Common myeloid progenitor, CD34-positive (primary cell): ENCODE data around the gene RASD1.

Experiments
- CTCF ChIA-PET: fragments of 350-600 bp; sonication (Branson Sonifier 250); formaldehyde crosslinking; loops from one replicate; lab custom pipeline; 2021; ENCODE audit warnings: antibody characterized with exemption; lab: Charles Lee
- POLR2A ChIA-PET: fragments of 350-600 bp; sonication (Branson Sonifier 250); formaldehyde crosslinking; loops from one replicate; lab custom pipeline; 2021; ENCODE audit warnings: antibody characterized with exemption; lab: Charles Lee
- DNase-seq, 3 donors: peaks; one replicate each; pipeline versions ENCODE4 v3.0.0 to v3.0.0-alpha.2; 2013
- H3K27ac ChIP-seq, 2 experiments: 1 replicate in 1 of 2; 2 replicates in 1 of 2; pipeline ENCODE4 v1.7.0; 2013; ENCODE audit warnings: inconsistent platforms in 2 of 2, low read length in 2 of 2, mild to moderate bottlenecking in 2 of 2, low read depth in 1 of 2, moderate library complexity in 1 of 2; ENCODE audit not compliant: severe bottlenecking in 2 of 2, insufficient read depth in 1 of 2, poor library complexity in 1 of 2
- H3K27me3 ChIP-seq, 5 experiments: replicated peaks in 2 of 5; 1 replicate in 3 of 5; 2 replicates in 2 of 5; pipeline versions ENCODE4 v1.6.1 to v1.7.0; 2013; ENCODE audit warnings: low read length in 4 of 5, mild to moderate bottlenecking in 2 of 5, moderate library complexity in 2 of 5, inconsistent platforms in 1 of 5; ENCODE audit not compliant: insufficient read depth in 5 of 5, control insufficient read depth in 4 of 5
- H3K36me3 ChIP-seq, 4 experiments: 1 replicate in 2 of 4; 2 replicates in 2 of 4; pipeline versions ENCODE4 v1.6.1 to v1.7.0; 2013; ENCODE audit warnings: low read length in 3 of 4, control low read depth in 1 of 4, mild to moderate bottlenecking in 1 of 4; ENCODE audit not compliant: control insufficient read depth in 4 of 4, insufficient read depth in 4 of 4
- H3K4me1 ChIP-seq, 4 experiments: 1 replicate in 3 of 4; 2 replicates in 1 of 4; pipeline versions ENCODE4 v1.6.1 to v1.7.1; 2013; ENCODE audit warnings: low read length in 3 of 4, mild to moderate bottlenecking in 3 of 4, control low read depth in 1 of 4, inconsistent platforms in 1 of 4, moderate library complexity in 1 of 4; ENCODE audit not compliant: control insufficient read depth in 4 of 4, insufficient read depth in 4 of 4; ENCODE audit errors: control extremely low read depth in 1 of 4
- H3K4me3 ChIP-seq, 7 experiments: 1 replicate in 4 of 7; 2 replicates in 3 of 7; pipeline versions ENCODE4 v1.5.1 to v1.7.0; 2013; ENCODE audit warnings: mild to moderate bottlenecking in 7 of 7, low read length in 6 of 7, moderate library complexity in 6 of 7, inconsistent platforms in 2 of 7, low read depth in 2 of 7, control low read depth in 1 of 7; ENCODE audit not compliant: insufficient read depth in 4 of 7, control insufficient read depth in 1 of 7; ENCODE audit errors: extremely low read depth in 1 of 7
- H3K9me3 ChIP-seq, 5 experiments: 1 replicate in 4 of 5; 2 replicates in 1 of 5; pipeline versions ENCODE4 v1.6.1 to v1.7.1; 2013; ENCODE audit warnings: low read length in 4 of 5, mild to moderate bottlenecking in 2 of 5, inconsistent platforms in 1 of 5, low read depth in 1 of 5, moderate library complexity in 1 of 5; ENCODE audit not compliant: control insufficient read depth in 4 of 5, insufficient read depth in 2 of 5; ENCODE audit errors: control extremely low read depth in 1 of 5
- WGBS: methylation state at CpG from one replicate; pipeline ENCODE4 v1.1.5; 2013; ENCODE audit not compliant: insufficient coverage; 5-methylcytosine and 5-hydroxymethylcytosine counted together

Gene RASD1

GRCh38 chr17:17533901-17534441 lies 37.8 kb upstream of the RASD1 start:
- H3K4me1 ChIP-seq = peaks cover 0 to 10% (median 0%) of the 10 kb centered on the region in 4 experiments
- no peaks in the 10 kb centered on the region for H3K36me3 ChIP-seq
- CTCF ChIA-PET = no interaction called here
- H3K9me3 ChIP-seq = no peaks in the 10 kb centered on the region
- no peaks in the 10 kb centered on the region for H3K27me3 ChIP-seq
- DNase-seq = no peak
- H3K4me3 ChIP-seq = no peak overlapping the region
- POLR2A ChIA-PET = no interaction called here
- H3K27ac ChIP-seq = no peak overlapping the region
- WGBS = no CpG with 5 or more reads among the region's 3 CpGs

- H3K4me3 ChIP-seq = no peak overlapping the region
- no peak for DNase-seq
- no peak overlapping the region for H3K27ac ChIP-seq
- no peaks in the 10 kb centered on the region for H3K27me3 ChIP-seq
- H3K4me1 ChIP-seq = peaks cover 0 to 4% (median 0%) of the 10 kb centered on the region in 4 experiments
- CTCF ChIA-PET = no interaction called here
- WGBS = no CpG with 5 or more reads among the region's 1 CpG
- no peaks in the 10 kb centered on the region for H3K36me3 ChIP-seq
- POLR2A ChIA-PET = no interaction called here
- H3K9me3 ChIP-seq = no peaks in the 10 kb centered on the region
Measured at GRCh38 chr17:17532991-17533390, 36.8 kb upstream of the RASD1 start.

- Histone ChIP-seq H3K36me3 (no peaks in the 10 kb centered on the region), H3K4me3 (no peak overlapping the region), H3K27me3 (no peaks in the 10 kb centered on the region), H3K27ac (no peak overlapping the region), H3K4me1 (peaks cover 0 to 4% (median 0%) of the 10 kb centered on the region in 4 experiments), H3K9me3 (no peaks in the 10 kb centered on the region)
- no peak for DNase-seq
- POLR2A ChIA-PET = no interaction called here
- CTCF ChIA-PET = interaction anchor here (0.7 to 1.2 kb wide), 2 partner anchors 30 to 176 kb away, joined by 3 read pairs; no protein-coding TSS in a partner anchor
- 94% methylated on average over 3 of the region's 4 CpGs for WGBS
Measured at GRCh38 chr17:17531156-17531555, 35.0 kb upstream of the RASD1 start.

DNA sequence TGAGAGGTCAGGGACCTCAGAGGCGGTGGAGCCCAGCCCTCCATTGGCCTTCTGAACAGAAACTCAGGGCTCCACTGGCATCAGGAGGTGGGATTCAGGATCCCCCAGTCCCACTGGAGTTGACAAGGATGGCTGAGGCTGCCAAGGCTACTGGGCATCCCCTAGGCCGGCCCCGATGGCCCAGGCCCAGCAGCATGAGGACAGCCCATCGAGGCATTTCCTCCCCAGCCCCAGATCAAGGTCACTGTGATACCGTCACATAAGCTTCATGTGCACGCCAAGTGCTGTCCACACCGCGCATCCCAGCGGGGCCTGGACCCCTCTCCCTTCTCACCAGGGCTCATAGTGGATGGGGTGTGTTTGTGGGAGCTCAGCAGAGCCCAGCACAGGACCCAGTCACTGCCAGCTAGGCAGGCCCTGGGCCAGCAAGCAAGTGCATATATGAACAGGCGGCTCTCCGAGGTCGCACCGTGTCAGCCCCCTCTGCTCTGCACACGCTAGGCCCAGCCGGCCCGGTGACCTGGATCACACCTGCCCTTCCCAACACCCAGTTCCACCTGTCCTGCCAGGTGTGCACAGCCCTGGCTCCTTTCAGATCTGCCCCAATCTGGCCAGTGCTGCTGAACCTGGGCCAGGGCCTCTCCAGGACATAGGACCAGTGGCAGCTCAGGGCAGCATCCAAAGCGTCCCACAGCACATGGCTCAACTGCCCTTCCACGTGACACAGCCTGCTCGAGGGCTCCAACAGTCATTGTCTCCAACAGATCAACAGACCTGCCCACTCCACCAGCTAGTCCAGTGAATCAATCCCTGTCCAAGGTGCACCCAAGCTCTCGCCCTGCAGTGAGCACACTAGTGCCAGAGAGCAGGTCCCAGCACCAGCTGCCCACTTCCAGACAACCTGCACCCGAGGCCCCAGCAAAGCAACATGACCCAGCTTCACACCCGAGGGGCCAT lies 32.8 kb upstream of the RASD1 start:
- WGBS = 94% methylated on average over 18 of the region's 22 CpGs
- ChIA-PET POLR2A (no interaction called here), CTCF (interaction anchor here (0.9 to 1.9 kb wide), 2 partner anchors 40 to 61 kb away, joined by 3 to 5 read pairs; no protein-coding TSS in a partner anchor)

GRCh38 chr17:17527956-17528500 lies 31.8 kb upstream of the RASD1 start:
- H3K27ac ChIP-seq = no peak overlapping the region
- 93% methylated on average over 15 of the region's 17 CpGs for WGBS
- DNase-seq = no peak
- H3K27me3 ChIP-seq = no peaks in the 10 kb centered on the region
- ChIA-PET CTCF (interaction anchor here (0.9 to 1.1 kb wide), 2 partner anchors 62 to 173 kb away, joined by 3 read pairs; no protein-coding TSS in a partner anchor), POLR2A (no interaction called here)
- no peak overlapping the region for H3K4me3 ChIP-seq
- H3K9me3 ChIP-seq = no peaks in the 10 kb centered on the region
- no peaks in the 10 kb centered on the region for H3K36me3 ChIP-seq
- H3K4me1 ChIP-seq = peaks cover 0 to 12% (median 9%) of the 10 kb centered on the region in 4 experiments

More for the DNA sequence above, 32.8 kb upstream of the RASD1 start:
- no peak overlapping the region for H3K4me3 ChIP-seq
- H3K27me3 ChIP-seq = no peaks in the 10 kb centered on the region
- no peak for DNase-seq
- H3K4me1 ChIP-seq = peaks cover 0 to 4% (median 2%) of the 10 kb centered on the region in 4 experiments
- no peaks in the 10 kb centered on the region for H3K9me3 ChIP-seq
- H3K27ac ChIP-seq = no peak overlapping the region
- H3K36me3 ChIP-seq = no peaks in the 10 kb centered on the region

- Histone ChIP-seq H3K4me1 (peaks cover 0 to 17% (median 11%) of the 10 kb centered on the region in 4 experiments), H3K9me3 (no peaks in the 10 kb centered on the region), H3K36me3 (no peaks in the 10 kb centered on the region), H3K27ac (no peak overlapping the region), H3K4me3 (no peak overlapping the region), H3K27me3 (no peaks in the 10 kb centered on the region)
- POLR2A ChIA-PET = no interaction called here
- DNase-seq = no peak
- WGBS = 95% methylated on average over 10 of the region's 11 CpGs
- CTCF ChIA-PET = interaction anchor here (1.1 kb wide), 1 partner anchor 172 kb away, joined by 3 read pairs; no protein-coding TSS in a partner anchor
Measured at GRCh38 chr17:17527534-17527933, 31.3 kb upstream of the RASD1 start.
